HG03060 (cell line): ENCODE results near the gene TEC.
"Not testable (repeated sequence)": the region's sequence is repeated elsewhere in the genome, so short reads cannot be mapped to it uniquely, and the experiment has no call there.

Source experiments
- ATAC-seq: cut with Tn5 transposase; IDR thresholded peaks from one replicate; pipeline ENCODE4 v1.9.1; 2021; ENCODE audit warnings: low read depth, moderate number of reproducible peaks; ENCODE audit not compliant: unreplicated experiment

Gene TEC

GRCh38 chr4:48173056-48173991 is 96.3 kb downstream of the TEC start:
- ATAC-seq = peak; percentile 30

- no peak for ATAC-seq
These were observed 97.0 kb downstream of the TEC start for GRCh38 chr4:48172651-48173050.

GRCh38 chr4:48169636-48170035 is 100.0 kb downstream of the TEC start:
- ATAC-seq = no peak

GRCh38 chr4:48167538-48168263 is 101.9 kb downstream of the TEC start:
- ATAC-seq = no peak

- ATAC-seq = not testable (repeated sequence)
These were observed 105.1 kb downstream of the TEC start for GRCh38 chr4:48164561-48164960.

- ATAC-seq = no peak
These were observed 105.9 kb downstream of the TEC start for GRCh38 chr4:48163746-48164145.

GRCh38 chr4:48162162-48162561 is 107.5 kb downstream of the TEC start:
- ATAC-seq = no peak

- ATAC-seq = no peak
These were observed 112.4 kb downstream of the TEC start for GRCh38 chr4:48157271-48157670.

- no peak for ATAC-seq
These were observed 113.2 kb downstream of the TEC start for GRCh38 chr4:48156423-48156822.

- no peak for ATAC-seq
These were observed 115.7 kb downstream of the TEC start for GRCh38 chr4:48153791-48154550.

GRCh38 chr4:48152259-48152658 is 117.4 kb downstream of the TEC start:
- no peak for ATAC-seq

GRCh38 chr4:48149827-48150370 is 119.7 kb downstream of the TEC start:
- no peak for ATAC-seq

GRCh38 chr4:48147621-48148020 is 122.0 kb downstream of the TEC start:
- ATAC-seq = no peak

- no peak for ATAC-seq
These were observed 128.6 kb downstream of the TEC start for GRCh38 chr4:48141048-48141447.

GRCh38 chr4:48139691-48140090 is 129.9 kb downstream of the TEC start:
- no peak for ATAC-seq

- peak; percentile 51 for ATAC-seq
These were observed 130.7 kb downstream of the TEC start for GRCh38 chr4:48138936-48139335.

GRCh38 chr4:48138511-48138910 is 131.1 kb downstream of the TEC start:
- no peak for ATAC-seq

GRCh38 chr4:48137846-48138245 is 131.8 kb downstream of the TEC start:
- ATAC-seq = no peak

- ATAC-seq = no peak
These were observed 135.6 kb downstream of the TEC start, which contains the start of gene TXK for GRCh38 chr4:48134081-48134480. Gene TXK (minus strand): TSS chr4:48134250. CDS start chr4:48134170, 80 bp downstream.

- no peak for ATAC-seq
These were observed 136.0 kb downstream of the TEC start for GRCh38 chr4:48133669-48134068.

- no peak for ATAC-seq
These were observed 137.9 kb downstream of the TEC start for GRCh38 chr4:48131736-48132135.
